ENCODE measurements around the gene RGS3. TPM values are rescaled to one million over a fixed set of nuclear protein-coding genes. Genes with fewer than 3 reads are reported as not detected.

RGS3 gene
- total RNA-seq, 1 donor: 48.9 TPM

- peak; percentile 79 for DNase-seq (ENCODE audit: low read depth)
- no peak overlapping the region for H3K4me3 ChIP-seq (ENCODE audit: low read depth, low read length)
- TF ChIP-seq, protein P1, sequence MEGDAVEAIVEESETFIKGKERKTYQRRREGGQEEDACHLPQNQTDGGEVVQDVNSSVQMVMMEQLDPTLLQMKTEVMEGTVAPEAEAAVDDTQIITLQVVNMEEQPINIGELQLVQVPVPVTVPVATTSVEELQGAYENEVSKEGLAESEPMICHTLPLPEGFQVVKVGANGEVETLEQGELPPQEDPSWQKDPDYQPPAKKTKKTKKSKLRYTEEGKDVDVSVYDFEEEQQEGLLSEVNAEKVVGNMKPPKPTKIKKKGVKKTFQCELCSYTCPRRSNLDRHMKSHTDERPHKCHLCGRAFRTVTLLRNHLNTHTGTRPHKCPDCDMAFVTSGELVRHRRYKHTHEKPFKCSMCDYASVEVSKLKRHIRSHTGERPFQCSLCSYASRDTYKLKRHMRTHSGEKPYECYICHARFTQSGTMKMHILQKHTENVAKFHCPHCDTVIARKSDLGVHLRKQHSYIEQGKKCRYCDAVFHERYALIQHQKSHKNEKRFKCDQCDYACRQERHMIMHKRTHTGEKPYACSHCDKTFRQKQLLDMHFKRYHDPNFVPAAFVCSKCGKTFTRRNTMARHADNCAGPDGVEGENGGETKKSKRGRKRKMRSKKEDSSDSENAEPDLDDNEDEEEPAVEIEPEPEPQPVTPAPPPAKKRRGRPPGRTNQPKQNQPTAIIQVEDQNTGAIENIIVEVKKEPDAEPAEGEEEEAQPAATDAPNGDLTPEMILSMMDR (IDR thresholded peaks at IDR 0.05; ENCODE audit: insufficient read depth, low read length): no peak
Measured at GRCh38 chr9:113574441-113575262, 111.1 kb downstream of the RGS3 start.

DNA sequence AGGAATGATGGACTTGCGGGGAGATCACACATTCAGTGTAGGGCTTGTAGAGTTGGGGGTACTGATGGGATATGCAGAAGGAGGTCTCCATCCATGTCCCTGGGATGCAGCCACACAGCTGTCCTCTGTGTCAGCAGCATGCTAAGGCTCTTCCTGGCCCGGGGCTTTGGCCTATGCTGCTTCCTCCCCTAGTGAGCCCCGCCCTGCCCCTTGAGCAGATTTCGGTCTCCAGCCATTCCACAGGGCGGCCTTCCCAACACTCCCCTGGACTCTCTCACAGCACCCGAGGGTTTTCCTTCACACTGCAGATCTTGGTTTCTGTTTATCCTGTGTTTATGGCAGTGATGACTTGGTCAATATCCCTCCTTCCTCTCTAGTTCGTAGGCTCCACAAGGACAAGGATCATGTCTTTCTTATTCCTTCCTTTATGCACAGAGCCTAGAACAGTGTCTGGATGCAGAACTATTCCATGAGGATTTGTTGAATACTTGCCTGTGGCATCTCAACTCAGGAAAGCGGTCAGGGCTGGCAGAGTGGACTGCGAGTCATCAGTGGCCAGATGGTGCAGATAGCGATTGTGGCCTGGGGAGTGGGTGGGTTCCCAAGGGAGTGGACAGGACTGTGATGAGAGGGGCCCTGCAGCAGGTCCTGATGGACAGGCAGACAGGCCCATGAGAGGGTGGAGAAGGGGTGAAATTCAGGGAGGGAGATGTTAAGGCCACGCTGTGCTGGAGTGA, 114.2 kb downstream of the RGS3 start:
- no peak overlapping the region for H3K4me3 ChIP-seq (ENCODE audit: low read depth, low read length)
- peak; percentile 61 for DNase-seq (ENCODE audit: low read depth)
- TF ChIP-seq, protein P1 (IDR thresholded peaks at IDR 0.05; ENCODE audit: insufficient read depth, low read length): no peak

- TF ChIP-seq, protein P1 (IDR thresholded peaks at IDR 0.05; ENCODE audit: insufficient read depth, low read length): no peak
- H3K4me3 ChIP-seq (ENCODE audit: low read depth, low read length): no peak overlapping the region
- no peak for DNase-seq (ENCODE audit: low read depth)
Measured at GRCh38 chr9:113578279-113578865, 114.8 kb downstream of the RGS3 start.

GRCh38 chr9:113578882-113579282, 115.4 kb downstream of the RGS3 start:
- no peak overlapping the region for H3K4me3 ChIP-seq (ENCODE audit: low read depth, low read length)
- peak; percentile 81 for DNase-seq (ENCODE audit: low read depth)
- TF ChIP-seq, protein P1 (IDR thresholded peaks at IDR 0.05; ENCODE audit: insufficient read depth, low read length): no peak

DNA sequence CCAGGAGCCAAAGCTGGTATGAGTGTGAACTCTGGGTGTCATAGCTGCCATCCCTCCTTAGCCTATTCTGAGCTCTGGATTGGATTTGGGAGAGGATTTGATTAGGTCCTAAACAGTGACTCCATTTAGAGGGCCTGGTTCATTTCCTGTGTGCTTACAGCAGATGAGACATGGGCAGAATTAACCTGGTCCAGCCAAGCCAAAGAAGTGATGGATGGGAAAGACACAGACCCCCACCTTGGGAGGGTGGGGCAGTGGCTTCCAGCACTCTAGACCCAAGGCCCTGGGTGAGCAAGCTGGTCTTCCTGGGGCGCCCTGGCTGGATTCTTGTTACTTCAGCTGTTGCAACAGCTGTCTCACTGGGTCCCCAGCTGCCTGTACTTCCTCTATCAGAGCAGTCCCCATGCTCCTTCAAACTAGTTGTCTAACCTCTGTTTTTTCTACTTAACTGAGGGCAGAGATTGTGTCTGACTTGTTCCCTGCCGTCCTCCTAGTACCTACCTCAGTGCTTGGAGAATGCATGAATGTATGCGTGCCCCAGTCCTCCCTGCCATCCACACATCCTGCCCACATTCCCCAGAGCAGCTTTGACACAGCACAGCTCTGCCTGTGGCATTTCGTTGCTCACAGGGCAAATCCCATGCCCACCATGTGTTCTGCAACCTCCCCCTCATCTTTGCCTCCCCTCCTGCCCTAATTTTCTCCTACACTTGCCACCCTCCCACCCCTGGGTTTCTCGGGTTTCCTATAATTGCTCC, 115.9 kb downstream of the RGS3 start:
- no peak for DNase-seq (ENCODE audit: low read depth)
- TF ChIP-seq, protein P1 (IDR thresholded peaks at IDR 0.05; ENCODE audit: insufficient read depth, low read length): no peak
- no peak overlapping the region for H3K4me3 ChIP-seq (ENCODE audit: low read depth, low read length)

Measured in fibroblast of the aortic adventitia (primary cell).